ENCODE measurements around the gene RAB8A.
"Not testable (repeated sequence)": the region's sequence is repeated elsewhere in the genome, so short reads cannot be mapped to it uniquely, and the experiment has no call there.

RAB8A gene

DNA sequence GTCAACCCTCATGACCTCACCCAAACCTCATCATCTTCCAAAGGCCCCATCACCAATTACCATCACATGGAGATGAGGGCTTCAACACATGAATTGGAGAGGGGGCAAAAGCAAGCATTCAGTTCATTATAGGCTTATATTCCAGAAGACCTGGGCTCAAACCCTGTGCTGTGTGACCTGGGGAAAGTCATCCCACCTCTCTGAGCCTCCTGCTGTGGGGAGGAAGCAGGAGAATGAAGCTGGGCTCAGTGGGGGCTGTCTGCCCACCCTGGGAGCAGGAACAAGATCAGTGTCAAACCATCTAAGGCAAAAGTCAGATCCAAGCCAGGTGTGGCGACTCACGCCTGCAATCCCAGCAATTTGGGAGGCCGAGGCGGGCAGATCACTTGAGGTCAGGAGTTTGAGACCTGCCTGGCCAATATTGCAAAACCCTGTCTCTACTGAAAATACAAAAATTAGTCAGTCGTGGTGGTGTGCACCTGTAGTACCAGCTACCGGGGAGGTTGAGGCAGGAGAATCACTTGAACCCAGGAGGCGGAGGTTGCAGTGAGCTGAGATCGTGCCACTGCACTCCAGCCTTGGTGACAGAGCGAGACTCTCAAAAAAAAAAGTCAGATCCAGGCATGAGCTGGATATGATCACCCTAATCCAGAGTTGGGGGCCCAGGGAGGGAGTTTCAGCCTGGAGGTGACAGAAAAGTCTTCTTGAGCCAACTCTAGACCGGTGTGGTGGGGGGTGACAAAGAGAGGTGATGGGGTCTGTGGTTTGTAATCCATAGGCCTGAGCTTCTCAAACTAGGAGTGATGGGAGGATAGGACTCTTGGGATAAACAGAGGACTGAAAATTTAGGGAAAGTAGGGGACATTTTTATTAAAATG is 37.0 kb upstream of the RAB8A start:
- Histone ChIP-seq H3K4me1 (ENCODE audit: insufficient read depth, low read length) (peaks cover 16% of the 10 kb centered on the region), H3K36me3 (ENCODE audit: insufficient read depth, low read length) (no peaks in the 10 kb centered on the region), H3K9me3 (ENCODE audit: control insufficient read depth, insufficient read depth, low read length) (no peaks in the 10 kb centered on the region), H3K9ac (ENCODE audit: low read depth, low read length) (no peak overlapping the region)

DNA sequence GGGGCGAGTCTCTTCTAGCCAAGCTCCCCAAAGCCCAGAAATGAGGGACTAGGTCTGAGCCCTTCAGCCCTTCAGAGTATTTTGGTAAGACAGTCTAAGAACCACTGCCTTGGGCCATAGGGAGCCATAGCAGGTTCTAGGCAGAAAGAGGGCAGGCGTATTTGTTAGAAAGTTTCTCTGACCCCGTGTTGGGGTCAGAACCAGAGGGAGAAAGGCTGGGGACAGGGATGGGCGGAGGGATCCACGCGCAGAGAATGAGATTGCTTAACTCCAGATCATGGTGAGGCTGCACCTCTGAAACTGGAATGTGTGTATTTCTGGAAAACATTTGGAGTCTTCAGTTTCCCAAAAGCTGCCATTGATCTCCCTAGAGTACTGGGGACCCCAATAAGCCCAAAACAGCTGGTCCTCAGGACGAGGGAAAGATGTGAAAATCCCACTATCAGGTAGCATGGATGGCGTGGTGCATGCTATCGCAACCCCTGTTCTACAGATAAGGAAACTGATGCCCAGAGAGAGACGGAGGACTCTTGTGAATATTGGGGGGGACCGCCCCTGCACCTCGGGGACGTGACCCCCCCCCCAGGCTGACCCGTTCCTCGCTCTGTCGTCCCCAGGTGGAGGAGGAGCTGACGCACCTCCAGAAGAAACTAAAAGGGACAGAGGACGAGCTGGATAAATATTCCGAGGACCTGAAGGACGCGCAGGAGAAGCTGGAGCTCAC is 36.1 kb upstream of the RAB8A start:
- peaks cover 3% of the 10 kb centered on the region; the same call in 1 of the 2 replicates for H3K36me3 ChIP-seq (ENCODE audit: insufficient read depth, low read length)
- H3K4me1 ChIP-seq (ENCODE audit: insufficient read depth, low read length) = peaks cover 16% of the 10 kb centered on the region
- peak overlapping the region; percentile 96 for H3K9ac ChIP-seq (ENCODE audit: low read depth, low read length)

DNA sequence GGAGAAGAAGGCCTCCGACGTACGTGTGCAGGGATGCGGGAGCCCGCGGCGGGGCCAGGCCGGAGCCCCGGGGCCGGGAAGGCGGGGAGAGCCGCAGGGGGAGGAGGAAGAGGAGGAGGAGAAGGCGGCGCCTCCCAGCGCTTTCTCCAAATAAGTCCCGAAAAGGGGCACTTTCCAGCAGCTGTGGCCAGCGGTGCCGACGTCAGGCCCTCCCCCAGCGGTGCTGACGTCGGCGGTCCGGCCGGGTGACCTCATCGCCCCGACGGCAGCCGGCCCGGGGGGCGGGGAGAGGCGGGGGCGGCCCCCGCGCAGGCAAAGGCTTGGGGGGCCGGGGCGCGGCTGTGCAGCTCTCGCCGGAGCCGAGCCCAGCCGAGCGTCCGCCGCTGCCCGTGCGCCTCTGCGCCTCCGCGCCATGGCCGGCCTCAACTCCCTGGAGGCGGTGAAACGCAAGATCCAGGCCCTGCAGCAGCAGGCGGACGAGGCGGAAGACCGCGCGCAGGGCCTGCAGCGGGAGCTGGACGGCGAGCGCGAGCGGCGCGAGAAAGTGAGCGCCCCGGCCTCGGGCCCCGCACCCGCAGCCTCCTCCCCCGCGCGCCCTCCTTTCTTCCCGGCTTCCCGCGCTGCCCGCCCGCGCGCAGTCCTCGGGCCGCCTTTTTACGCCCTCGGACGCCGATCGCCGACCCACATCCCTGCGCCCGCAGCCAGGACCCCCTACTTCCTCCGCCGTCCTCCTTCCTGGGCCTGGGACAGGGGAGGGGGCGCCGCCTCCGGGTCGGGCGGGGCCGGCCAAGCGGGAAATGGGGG is 35.3 kb upstream of the RAB8A start, which contains the start of gene TPM4:
TSS of gene TPM4 (plus strand) at position 342 of the 804 bp plus-strand sequence. CDS start at position 413, 71 bp downstream.
- H3K36me3 ChIP-seq (ENCODE audit: insufficient read depth, low read length) = peaks cover 8% of the 10 kb centered on the region; the same call in 1 of the 2 replicates
- peaks cover 16% of the 10 kb centered on the region for H3K4me1 ChIP-seq (ENCODE audit: insufficient read depth, low read length)
- peak within 1 kb of the TSS; percentile 96 for H3K9ac ChIP-seq (ENCODE audit: low read depth, low read length)
- no peaks in the 10 kb centered on the region for H3K9me3 ChIP-seq (ENCODE audit: control insufficient read depth, insufficient read depth, low read length)

More for the DNA sequence above, 36.1 kb upstream of the RAB8A start:
- H3K9me3 ChIP-seq (ENCODE audit: control insufficient read depth, insufficient read depth, low read length) = no peaks in the 10 kb centered on the region

DNA sequence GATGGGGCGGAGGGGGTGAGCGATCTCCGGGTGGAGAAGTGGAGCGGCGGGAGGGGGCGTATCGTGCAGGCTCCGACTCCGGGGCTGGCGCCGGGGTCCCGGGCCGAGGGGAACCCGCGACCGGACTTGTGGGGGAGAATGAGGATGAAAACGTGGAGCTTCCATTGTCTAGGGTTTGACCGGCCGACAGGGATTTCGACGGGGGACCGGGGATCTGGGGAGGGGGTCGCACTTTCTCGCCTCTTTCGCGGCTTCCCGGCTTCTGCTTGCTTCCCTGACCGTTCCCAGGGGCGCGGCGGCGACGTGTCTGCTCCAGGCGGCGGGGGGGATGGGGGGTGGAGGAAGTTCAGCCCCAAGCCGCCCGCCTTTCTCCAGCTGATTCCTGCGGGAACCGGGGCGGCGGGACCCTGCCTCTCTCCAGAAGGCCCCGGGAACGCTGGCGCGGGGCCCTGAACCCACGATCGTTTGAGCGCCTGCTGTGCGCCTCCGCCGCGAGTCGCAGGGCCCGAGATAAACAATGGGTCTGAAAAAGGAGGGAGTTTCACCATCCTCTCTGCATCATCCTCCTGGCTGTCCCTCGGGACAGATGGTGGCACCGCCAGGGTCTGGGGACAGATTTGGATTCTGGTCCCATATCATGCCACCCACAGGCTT is 34.6 kb upstream of the RAB8A start:
- Histone ChIP-seq H3K4me1 (ENCODE audit: insufficient read depth, low read length) (peaks cover 16% of the 10 kb centered on the region), H3K36me3 (ENCODE audit: insufficient read depth, low read length) (peaks cover 11% of the 10 kb centered on the region), H3K9me3 (ENCODE audit: control insufficient read depth, insufficient read depth, low read length) (no peaks in the 10 kb centered on the region)

DNA sequence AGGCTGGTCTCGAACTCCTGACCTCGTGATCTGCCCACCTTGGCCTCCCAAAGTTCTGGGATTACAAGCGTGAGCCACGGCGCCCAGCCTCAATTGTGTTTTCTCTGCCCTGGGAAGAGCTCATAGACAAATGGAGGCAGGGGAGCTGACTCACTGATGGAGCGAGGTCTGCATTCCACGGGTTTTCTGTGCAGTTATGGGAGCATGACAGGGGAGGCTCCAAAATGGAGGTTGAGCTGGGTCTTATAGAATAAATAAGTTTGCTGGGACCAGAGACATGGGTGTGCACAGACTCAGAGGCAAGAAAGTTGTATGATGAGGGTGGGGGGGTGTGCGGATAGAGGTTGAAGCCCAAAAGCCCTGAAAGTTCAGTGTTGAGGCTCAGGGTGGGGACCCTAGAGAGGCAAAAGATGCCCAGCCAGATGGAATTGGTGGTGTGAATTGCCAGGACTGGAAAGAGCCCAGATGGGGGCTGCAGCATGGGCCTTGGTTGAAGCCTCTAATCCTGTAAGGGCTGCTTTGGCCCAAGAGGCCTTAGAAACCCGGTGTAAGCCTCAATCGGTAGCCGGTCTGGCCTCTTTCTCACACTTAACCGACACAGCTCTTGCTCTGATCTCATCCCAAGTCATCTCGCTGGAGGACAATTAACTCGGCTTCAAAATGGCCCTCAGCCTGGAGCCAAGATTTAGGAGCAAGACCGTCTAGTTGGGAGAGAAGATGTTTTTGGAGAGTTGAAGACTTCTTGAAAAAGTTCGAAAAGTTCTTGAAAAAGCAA is 33.5 kb upstream of the RAB8A start:
- H3K36me3 ChIP-seq (ENCODE audit: insufficient read depth, low read length) = peaks cover 16% of the 10 kb centered on the region
- H3K4me1 ChIP-seq (ENCODE audit: insufficient read depth, low read length) = peaks cover 16% of the 10 kb centered on the region

More for the DNA sequence above, 34.6 kb upstream of the RAB8A start:
- peak overlapping the region; percentile 96 for H3K9ac ChIP-seq (ENCODE audit: low read depth, low read length)

DNA sequence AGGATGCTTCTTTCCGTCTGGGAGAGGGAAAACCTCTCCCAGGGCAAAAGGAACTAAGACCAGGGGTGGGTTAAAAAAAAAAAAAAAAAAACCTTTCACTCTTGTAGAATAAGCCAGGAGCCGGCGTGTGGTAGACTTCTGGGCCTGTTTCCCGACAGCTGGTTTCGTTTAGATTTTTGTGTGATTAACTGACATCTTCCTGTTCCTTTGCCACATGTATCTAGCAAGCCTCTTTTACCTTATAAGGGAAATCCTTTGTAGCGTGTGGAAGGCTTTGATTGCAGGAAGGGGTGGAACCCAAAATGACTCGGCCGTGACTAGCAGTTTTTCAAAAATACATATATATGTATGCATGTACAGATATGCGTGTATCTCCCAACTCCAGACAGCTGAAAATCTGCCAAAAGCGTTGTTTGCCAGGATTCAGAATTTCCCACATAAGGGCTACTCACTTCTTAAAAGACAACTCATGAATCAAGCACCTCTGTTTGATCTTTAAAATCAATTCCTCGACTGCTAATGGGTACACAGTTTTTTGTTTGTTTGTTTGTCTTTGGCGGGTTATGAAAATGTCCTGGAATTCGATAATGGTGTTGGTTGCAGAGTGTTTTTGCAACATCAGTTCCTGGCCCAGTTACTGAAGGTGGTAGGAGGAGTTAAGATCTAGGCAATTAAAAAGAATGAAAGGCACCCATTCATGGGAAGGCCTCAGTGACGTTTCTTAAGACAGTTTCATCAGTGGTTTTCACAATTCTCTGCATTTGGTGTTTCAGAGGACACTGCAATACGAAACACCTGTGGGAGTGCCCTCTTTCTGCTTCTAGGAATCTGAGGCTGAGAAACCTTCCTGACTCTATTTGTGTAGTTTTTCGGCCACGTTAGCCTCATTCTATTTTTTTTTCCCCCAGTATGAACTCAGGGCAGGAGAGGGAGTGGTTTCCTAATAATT is 32.7 kb upstream of the RAB8A start:
- Histone ChIP-seq H3K9ac (ENCODE audit: low read depth, low read length) (peak overlapping the region; percentile 96), H3K4me1 (ENCODE audit: insufficient read depth, low read length) (peaks cover 16% of the 10 kb centered on the region), H3K9me3 (ENCODE audit: control insufficient read depth, insufficient read depth, low read length) (no peaks in the 10 kb centered on the region), H3K36me3 (ENCODE audit: insufficient read depth, low read length) (peaks cover 22% of the 10 kb centered on the region)

More for the DNA sequence above, 33.5 kb upstream of the RAB8A start:
- H3K9me3 ChIP-seq (ENCODE audit: control insufficient read depth, insufficient read depth, low read length) = no peaks in the 10 kb centered on the region
- H3K9ac ChIP-seq (ENCODE audit: low read depth, low read length) = peak overlapping the region; percentile 96

DNA sequence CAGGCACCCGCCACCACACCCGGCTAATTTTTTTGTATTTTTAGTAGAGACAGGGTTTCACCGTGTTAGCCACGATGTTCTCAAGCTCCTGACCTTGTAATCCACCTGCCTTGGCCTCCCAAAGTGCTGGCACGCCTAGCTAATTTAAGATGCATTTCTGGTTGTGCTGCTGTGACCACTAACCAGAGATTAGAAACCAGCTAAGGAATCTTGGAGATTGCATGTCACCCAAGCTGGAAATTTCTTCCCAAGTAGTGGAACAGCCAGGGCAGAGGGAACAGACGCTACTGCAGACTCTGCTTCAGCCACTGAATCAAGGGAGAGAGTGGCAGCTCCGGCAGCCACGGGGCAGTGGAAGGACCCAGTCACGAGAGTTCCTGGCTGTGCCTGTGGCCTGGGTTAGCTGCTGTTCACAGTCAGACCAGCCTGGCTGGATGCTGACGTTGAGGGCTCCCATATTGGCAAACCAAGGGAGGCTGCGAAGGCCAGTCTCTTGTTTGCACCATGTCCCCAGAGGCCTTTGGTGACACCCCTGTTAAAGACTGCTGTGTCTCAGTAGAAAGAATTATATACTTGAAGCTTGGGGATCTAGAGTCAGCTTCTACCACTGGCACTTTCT is 27.5 kb upstream of the RAB8A start:
- peaks cover 64% of the 10 kb centered on the region for H3K36me3 ChIP-seq (ENCODE audit: insufficient read depth, low read length)
- H3K9ac ChIP-seq (ENCODE audit: low read depth, low read length) = no peak overlapping the region
- no peaks in the 10 kb centered on the region for H3K9me3 ChIP-seq (ENCODE audit: control insufficient read depth, insufficient read depth, low read length)
- peaks cover 3% of the 10 kb centered on the region; the same call in 1 of the 2 replicates for H3K4me1 ChIP-seq (ENCODE audit: insufficient read depth, low read length)

DNA sequence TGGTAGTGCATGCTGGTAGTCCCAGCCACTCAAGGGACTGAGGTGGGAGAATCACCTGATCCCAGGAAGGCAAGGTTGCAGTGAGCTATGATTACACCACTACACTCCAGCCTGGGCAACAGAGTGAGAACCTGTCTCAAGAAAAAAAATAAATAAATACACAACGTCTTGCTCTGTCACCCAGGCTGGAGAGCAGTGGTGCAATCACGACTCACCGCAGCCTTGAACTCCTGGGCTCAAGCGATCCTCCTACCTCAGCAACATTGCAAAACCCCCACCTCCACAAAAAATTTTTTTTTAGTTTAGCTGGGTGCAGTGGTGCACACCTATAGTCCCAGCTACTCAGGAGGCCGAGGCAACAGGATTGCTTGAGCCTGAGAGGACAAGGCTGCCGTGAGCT is 26.6 kb upstream of the RAB8A start:
- Histone ChIP-seq H3K4me1 (ENCODE audit: insufficient read depth, low read length) (no peaks in the 10 kb centered on the region), H3K9me3 (ENCODE audit: control insufficient read depth, insufficient read depth, low read length) (no peaks in the 10 kb centered on the region), H3K36me3 (ENCODE audit: insufficient read depth, low read length) (peaks cover 71% of the 10 kb centered on the region), H3K9ac (ENCODE audit: low read depth, low read length) (no peak overlapping the region)

DNA sequence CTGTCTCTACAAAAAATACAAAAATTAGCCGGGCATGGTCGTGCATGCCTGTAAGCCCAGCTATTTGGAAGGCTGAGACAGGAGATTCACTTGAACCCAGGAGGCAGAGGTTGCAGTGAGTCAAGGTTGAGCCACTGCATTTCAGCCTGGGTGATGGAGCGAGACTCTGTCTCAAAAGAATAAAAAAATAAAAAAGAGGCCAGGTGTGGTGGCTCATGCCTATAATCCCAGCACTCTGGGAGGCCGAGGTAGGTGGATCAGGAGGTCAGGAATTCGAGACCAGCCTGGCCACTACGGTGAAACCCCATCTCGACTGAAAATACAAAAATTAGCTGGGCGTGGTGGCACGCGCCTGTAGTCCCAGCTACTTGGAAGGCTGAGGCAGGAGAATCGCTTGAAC is 24.3 kb upstream of the RAB8A start:
- peaks cover 79% of the 10 kb centered on the region for H3K36me3 ChIP-seq (ENCODE audit: insufficient read depth, low read length)
- H3K4me1 ChIP-seq (ENCODE audit: insufficient read depth, low read length); H3K9ac ChIP-seq (ENCODE audit: low read depth, low read length); H3K9me3 ChIP-seq (ENCODE audit: control insufficient read depth, insufficient read depth, low read length): not testable (repeated sequence)

DNA sequence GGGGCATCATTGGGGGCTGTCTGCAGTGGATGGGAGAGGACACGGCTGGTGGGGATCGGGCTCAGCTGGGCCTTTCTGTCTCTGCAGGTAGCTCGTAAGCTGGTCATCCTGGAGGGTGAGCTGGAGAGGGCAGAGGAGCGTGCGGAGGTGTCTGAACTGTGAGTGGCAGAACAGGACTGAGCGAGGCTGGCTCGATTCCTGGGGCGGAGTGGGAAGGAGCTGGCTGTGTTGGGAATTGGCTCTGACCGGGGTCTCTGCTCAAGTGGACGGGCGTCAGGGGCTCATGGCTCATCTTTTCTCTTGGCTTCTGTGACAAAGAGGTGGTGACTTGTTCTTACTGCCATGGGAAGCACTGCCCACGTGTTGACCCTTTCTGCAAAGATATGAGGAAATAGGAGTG is 23.7 kb upstream of the RAB8A start:
- H3K9me3 ChIP-seq (ENCODE audit: control insufficient read depth, insufficient read depth, low read length) = no peaks in the 10 kb centered on the region
- peaks cover 78% of the 10 kb centered on the region for H3K36me3 ChIP-seq (ENCODE audit: insufficient read depth, low read length)
- H3K9ac ChIP-seq (ENCODE audit: low read depth, low read length) = no peak overlapping the region
- no peaks in the 10 kb centered on the region for H3K4me1 ChIP-seq (ENCODE audit: insufficient read depth, low read length)

DNA sequence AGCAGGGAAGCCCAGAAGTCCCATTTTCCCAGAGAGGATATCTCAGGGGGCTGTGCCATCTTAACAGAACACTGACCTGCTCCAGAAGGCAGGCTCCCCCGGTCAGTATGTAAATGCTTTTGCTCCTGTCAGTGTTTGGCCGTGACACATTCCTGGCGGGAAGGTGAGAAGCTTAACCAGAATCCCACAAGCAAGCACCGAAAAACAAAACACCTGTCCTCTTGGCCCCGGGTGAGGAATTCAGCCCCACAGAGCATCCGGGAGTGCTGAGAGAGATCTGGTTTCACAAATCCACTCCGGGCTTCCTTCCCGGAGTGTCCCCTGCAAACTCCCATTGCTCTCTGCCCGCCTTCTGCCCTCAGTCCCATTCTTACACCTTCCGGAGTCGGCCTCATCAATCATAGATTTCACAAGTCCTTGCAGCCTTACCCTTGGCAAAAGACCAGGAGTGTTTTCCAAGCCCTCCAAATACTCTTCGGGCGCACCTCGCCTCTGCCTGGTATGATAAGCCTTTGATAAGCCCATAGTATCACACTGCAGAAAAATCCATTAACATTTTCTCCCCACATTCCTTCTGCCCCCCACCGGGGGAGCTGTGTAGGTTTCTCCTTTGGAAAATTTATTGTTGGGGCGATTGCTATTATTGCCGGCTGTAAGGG is 23.2 kb upstream of the RAB8A start:
- Histone ChIP-seq H3K9ac (ENCODE audit: low read depth, low read length) (no peak overlapping the region), H3K4me1 (ENCODE audit: insufficient read depth, low read length) (no peaks in the 10 kb centered on the region), H3K36me3 (ENCODE audit: insufficient read depth, low read length) (peaks cover 78% of the 10 kb centered on the region), H3K9me3 (ENCODE audit: control insufficient read depth, insufficient read depth, low read length) (no peaks in the 10 kb centered on the region)

Measured in ES-I3 (cell line).